Stomach (tissue), 4 donors: Measurements from ENCODE around the gene MAP7D3.

ENCODE experiments used
- EP300 ChIP-seq: sonication (generic); formaldehyde crosslinking; IDR thresholded peaks from one replicate; pipeline ENCODE4 v1.6.1; 2017; ENCODE audit warnings: antibody characterized with exemption
- POLR2A ChIP-seq, 4 donors: fragments of 450-650 bp; IDR thresholded peaks; one replicate each; pipeline ENCODE4 v1.6.1; 2016; ENCODE audit warnings: antibody characterized with exemption in 4 of 4, control low read depth in 2 of 4, mild to moderate bottlenecking in 1 of 4, moderate library complexity in 1 of 4
- TF ChIP-seq, protein P1 (sequence below), 7 experiments: fragments of 450-650 bp in 4 of 7; fragments of 200-600 bp in 3 of 7; sonication (generic) in 3 of 7; IDR thresholded peaks; one replicate each; pipeline ENCODE4 v1.5.1; 2016 to 2019; ENCODE audit warnings: antibody characterized with exemption in 7 of 7, control low read depth in 2 of 7, mild to moderate bottlenecking in 1 of 7

DNA sequence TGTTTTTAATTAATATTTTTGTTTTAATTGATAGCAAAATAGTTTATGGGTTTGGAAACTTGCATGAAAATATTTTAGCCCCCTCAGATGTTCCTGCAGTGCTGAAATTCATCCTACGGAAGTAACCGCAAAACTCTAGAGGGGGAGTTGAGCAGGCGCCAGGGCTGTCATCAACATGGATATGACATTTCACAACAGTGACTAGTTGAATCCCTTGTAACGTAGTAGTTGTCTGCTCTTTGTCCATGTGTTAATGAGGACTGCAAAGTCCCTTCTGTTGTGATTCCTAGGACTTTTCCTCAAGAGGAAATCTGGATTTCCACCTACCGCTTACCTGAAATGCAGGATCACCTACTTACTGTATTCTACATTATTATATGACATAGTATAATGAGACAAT is 40.4 kb downstream of the MAP7D3 start:
- TF ChIP-seq, protein P1, sequence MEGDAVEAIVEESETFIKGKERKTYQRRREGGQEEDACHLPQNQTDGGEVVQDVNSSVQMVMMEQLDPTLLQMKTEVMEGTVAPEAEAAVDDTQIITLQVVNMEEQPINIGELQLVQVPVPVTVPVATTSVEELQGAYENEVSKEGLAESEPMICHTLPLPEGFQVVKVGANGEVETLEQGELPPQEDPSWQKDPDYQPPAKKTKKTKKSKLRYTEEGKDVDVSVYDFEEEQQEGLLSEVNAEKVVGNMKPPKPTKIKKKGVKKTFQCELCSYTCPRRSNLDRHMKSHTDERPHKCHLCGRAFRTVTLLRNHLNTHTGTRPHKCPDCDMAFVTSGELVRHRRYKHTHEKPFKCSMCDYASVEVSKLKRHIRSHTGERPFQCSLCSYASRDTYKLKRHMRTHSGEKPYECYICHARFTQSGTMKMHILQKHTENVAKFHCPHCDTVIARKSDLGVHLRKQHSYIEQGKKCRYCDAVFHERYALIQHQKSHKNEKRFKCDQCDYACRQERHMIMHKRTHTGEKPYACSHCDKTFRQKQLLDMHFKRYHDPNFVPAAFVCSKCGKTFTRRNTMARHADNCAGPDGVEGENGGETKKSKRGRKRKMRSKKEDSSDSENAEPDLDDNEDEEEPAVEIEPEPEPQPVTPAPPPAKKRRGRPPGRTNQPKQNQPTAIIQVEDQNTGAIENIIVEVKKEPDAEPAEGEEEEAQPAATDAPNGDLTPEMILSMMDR (IDR thresholded peaks at IDR 0.05) = no peak
- TF ChIP-seq POLR2A (IDR thresholded peaks at IDR 0.05) (no peak), EP300 (no peak)
